A673 (cell line): ENCODE measurements around the gene CD300LF.

ENCODE experiments used
- CTCF ChIP-seq: fragments of 300-800, 200-600 bp; sonication (generic); conservative IDR thresholded peaks from 2 replicates; pipeline ENCODE4 v1.5.1; 2017; ENCODE audit warnings: low read depth, mild to moderate bottlenecking, antibody characterized with exemption, low read length, moderate library complexity, mixed read lengths
- EZH2 ChIP-seq: fragments of 200-600 bp; sonication (generic); IDR thresholded peaks from 2 replicates; pipeline ENCODE4 v1.6.1; 2017; ENCODE audit warnings: borderline replicate concordance, low read depth, mild to moderate bottlenecking, mixed read lengths, antibody characterized with exemption, low read length; ENCODE audit not compliant: poor library complexity, severe bottlenecking

GRCh38 chr17:74742153-74742515, 29.4 kb upstream of the CD300LF start:
- TF ChIP-seq EZH2 (no peak), CTCF (no peak)
